HCEC 1CT (cell line): ENCODE measurements around the gene MICAL3.

Experiments
- DNase-seq: peaks from one replicate; pipeline ENCODE4 v3.0.0-alpha.2; 2017

Gene MICAL3

GRCh38 chr22:17831501-17832251, 192.7 kb downstream of the MICAL3 start:
- no peak for DNase-seq

- DNase-seq, result peak; percentile 59
These were observed 194.1 kb downstream of the MICAL3 start for GRCh38 chr22:17830043-17830961.

GRCh38 chr22:17829695-17830042, 194.7 kb downstream of the MICAL3 start:
- DNase-seq, result no peak

GRCh38 chr22:17828502-17829080, 195.8 kb downstream of the MICAL3 start:
- no peak for DNase-seq

- DNase-seq, result no peak
These were observed 196.9 kb downstream of the MICAL3 start for GRCh38 chr22:17827466-17827865.

GRCh38 chr22:17825876-17826550, 198.3 kb downstream of the MICAL3 start:
- no peak for DNase-seq

- DNase-seq, result no peak
These were observed 199.9 kb downstream of the MICAL3 start for GRCh38 chr22:17824457-17824856.

- DNase-seq, result no peak
These were observed 200.4 kb downstream of the MICAL3 start for GRCh38 chr22:17823964-17824363.

- DNase-seq, result no peak
These were observed 201.1 kb downstream of the MICAL3 start for GRCh38 chr22:17823226-17823625.

- DNase-seq, result no peak
These were observed 202.3 kb downstream of the MICAL3 start for GRCh38 chr22:17822087-17822486.

GRCh38 chr22:17820879-17821439, 203.4 kb downstream of the MICAL3 start:
- DNase-seq, result no peak

GRCh38 chr22:17818649-17819048, 205.7 kb downstream of the MICAL3 start:
- no peak for DNase-seq

GRCh38 chr22:17818180-17818579, 206.2 kb downstream of the MICAL3 start:
- DNase-seq, result no peak

- no peak for DNase-seq
These were observed 206.8 kb downstream of the MICAL3 start for GRCh38 chr22:17817511-17818065.

GRCh38 chr22:17817079-17817478, 207.3 kb downstream of the MICAL3 start:
- no peak for DNase-seq

- DNase-seq, result no peak
These were observed 207.7 kb downstream of the MICAL3 start for GRCh38 chr22:17816649-17817048.

- no peak for DNase-seq
These were observed 208.6 kb downstream of the MICAL3 start for GRCh38 chr22:17815703-17816254.

GRCh38 chr22:17814830-17815229, 209.5 kb downstream of the MICAL3 start:
- DNase-seq, result no peak

GRCh38 chr22:17814084-17814483, 210.3 kb downstream of the MICAL3 start:
- no peak for DNase-seq

GRCh38 chr22:17811119-17811518, 213.2 kb downstream of the MICAL3 start:
- no peak for DNase-seq

- DNase-seq, result no peak
These were observed 213.7 kb downstream of the MICAL3 start for GRCh38 chr22:17810570-17811116.
